Measurements from ENCODE around the gene SFXN4. TPM values are rescaled to one million over a fixed set of nuclear protein-coding genes. Genes with fewer than 3 reads are reported as not detected.
"Not testable (repeated sequence)": the region's sequence is repeated elsewhere in the genome, so short reads cannot be mapped to it uniquely, and the experiment has no call there.

The SFXN4 gene
- total RNA-seq, 2 donors from 2014 or later, result 20.4 to 38.7 TPM

- H3K9me3 Mint-ChIP-seq, result no peaks in the 10 kb centered on the region
- H3K36me3 Mint-ChIP-seq (ENCODE audit: low read depth), result peaks cover 95% of the 10 kb centered on the region
- no peak overlapping the region for H3K27ac Mint-ChIP-seq
These were observed 8.6 kb upstream of the SFXN4 start for GRCh38 chr10:119174109-119174508.

GRCh38 chr10:119167041-119167440 lies 1.5 kb upstream of the SFXN4 start:
- peaks cover 78% of the 10 kb centered on the region for H3K36me3 Mint-ChIP-seq (ENCODE audit: low read depth)

More at GRCh38 chr10:119174109-119174508, 8.6 kb upstream of the SFXN4 start:
- no peak for ATAC-seq (replicated peaks)
- Mint-ChIP-seq H3K4me1 (peaks cover 34% of the 10 kb centered on the region), H3K4me3 (no peak overlapping the region), H3K27me3 (no peaks in the 10 kb centered on the region)

GRCh38 chr10:119166564-119166963 lies 1.1 kb upstream of the SFXN4 start:
- Mint-ChIP-seq H3K4me3 (peak overlapping the region; percentile 86), H3K36me3 (ENCODE audit: low read depth) (peaks cover 78% of the 10 kb centered on the region), H3K4me1 (peaks cover 30% of the 10 kb centered on the region), H3K9me3 (no peaks in the 10 kb centered on the region), H3K27me3 (no peaks in the 10 kb centered on the region), H3K27ac (peak overlapping the region; percentile 91)
- no peak for ATAC-seq (replicated peaks)

More at GRCh38 chr10:119167041-119167440, 1.5 kb upstream of the SFXN4 start:
- no peaks in the 10 kb centered on the region for H3K27me3 Mint-ChIP-seq
- H3K4me3 Mint-ChIP-seq, result peak overlapping the region; percentile 86
- no peaks in the 10 kb centered on the region for H3K9me3 Mint-ChIP-seq
- no peak for ATAC-seq (replicated peaks)
- H3K4me1 Mint-ChIP-seq, result peaks cover 27% of the 10 kb centered on the region
- peak overlapping the region; percentile 91 for H3K27ac Mint-ChIP-seq

- Mint-ChIP-seq H3K36me3 (ENCODE audit: low read depth) (peaks cover 78% of the 10 kb centered on the region), H3K9me3 (no peaks in the 10 kb centered on the region), H3K27ac (peak overlapping the region; percentile 91), H3K4me1 (peaks cover 30% of the 10 kb centered on the region), H3K4me3 (peak overlapping the region; percentile 86), H3K27me3 (no peaks in the 10 kb centered on the region)
- ATAC-seq (replicated peaks), result no peak
These were observed 595 bp upstream of the SFXN4 start for GRCh38 chr10:119166118-119166500.

- Mint-ChIP-seq H3K27ac (peak overlapping the region; percentile 45), H3K27me3 (no peaks in the 10 kb centered on the region), H3K9me3 (no peaks in the 10 kb centered on the region), H3K4me1 (peaks cover 24% of the 10 kb centered on the region), H3K4me3 (peak overlapping the region; percentile 21), H3K36me3 (ENCODE audit: low read depth) (peaks cover 75% of the 10 kb centered on the region)
- ATAC-seq (replicated peaks), result no peak
These were observed 2.9 kb downstream of the SFXN4 start for GRCh38 chr10:119162452-119163092.

GRCh38 chr10:119161680-119162451 lies 3.6 kb downstream of the SFXN4 start:
- H3K4me3 Mint-ChIP-seq, result peak overlapping the region; percentile 21
- peak overlapping the region; percentile 45 for H3K27ac Mint-ChIP-seq
- no peak for ATAC-seq (replicated peaks)
- no peaks in the 10 kb centered on the region for H3K27me3 Mint-ChIP-seq
- H3K4me1 Mint-ChIP-seq, result peaks cover 19% of the 10 kb centered on the region
- H3K9me3 Mint-ChIP-seq, result no peaks in the 10 kb centered on the region
- peaks cover 75% of the 10 kb centered on the region for H3K36me3 Mint-ChIP-seq (ENCODE audit: low read depth)

GRCh38 chr10:119159332-119159731 lies 6.2 kb downstream of the SFXN4 start:
- no peak for ATAC-seq (replicated peaks)
- Mint-ChIP-seq H3K4me1 (peaks cover 11% of the 10 kb centered on the region), H3K36me3 (ENCODE audit: low read depth) (peaks cover 97% of the 10 kb centered on the region), H3K27ac (no peak overlapping the region), H3K9me3 (no peaks in the 10 kb centered on the region), H3K27me3 (no peaks in the 10 kb centered on the region), H3K4me3 (no peak overlapping the region)

- no peak overlapping the region for H3K27ac Mint-ChIP-seq
- H3K4me3 Mint-ChIP-seq, result no peak overlapping the region
- no peak for ATAC-seq (replicated peaks)
- no peaks in the 10 kb centered on the region for H3K4me1 Mint-ChIP-seq
- H3K9me3 Mint-ChIP-seq, result no peaks in the 10 kb centered on the region
- H3K27me3 Mint-ChIP-seq, result no peaks in the 10 kb centered on the region
- H3K36me3 Mint-ChIP-seq (ENCODE audit: low read depth), result peaks cover 99% of the 10 kb centered on the region
These were observed 11.9 kb downstream of the SFXN4 start for GRCh38 chr10:119153661-119154060.

GRCh38 chr10:119153041-119153440 lies 12.5 kb downstream of the SFXN4 start:
- no peak for ATAC-seq (replicated peaks)
- no peaks in the 10 kb centered on the region for H3K27me3 Mint-ChIP-seq
- H3K4me3 Mint-ChIP-seq, result no peak overlapping the region
- H3K4me1 Mint-ChIP-seq, result no peaks in the 10 kb centered on the region
- H3K27ac Mint-ChIP-seq, result no peak overlapping the region
- H3K36me3 Mint-ChIP-seq (ENCODE audit: low read depth), result peaks cover 98% of the 10 kb centered on the region
- no peaks in the 10 kb centered on the region for H3K9me3 Mint-ChIP-seq

- not testable (repeated sequence) for H3K9me3 Mint-ChIP-seq; H3K27ac Mint-ChIP-seq; H3K4me3 Mint-ChIP-seq; H3K4me1 Mint-ChIP-seq; ATAC-seq (replicated peaks); H3K27me3 Mint-ChIP-seq
- H3K36me3 Mint-ChIP-seq (ENCODE audit: low read depth), result peaks cover 98% of the 10 kb centered on the region
These were observed 13.9 kb downstream of the SFXN4 start for GRCh38 chr10:119151601-119152000.

- no peak for ATAC-seq (replicated peaks)
- no peaks in the 10 kb centered on the region for H3K27me3 Mint-ChIP-seq
- no peak overlapping the region for H3K4me3 Mint-ChIP-seq
- H3K27ac Mint-ChIP-seq, result no peak overlapping the region
- H3K36me3 Mint-ChIP-seq (ENCODE audit: low read depth), result peaks cover 88% of the 10 kb centered on the region
- no peaks in the 10 kb centered on the region for H3K4me1 Mint-ChIP-seq
- H3K9me3 Mint-ChIP-seq, result no peaks in the 10 kb centered on the region
These were observed 15.8 kb downstream of the SFXN4 start for GRCh38 chr10:119149729-119150128.

GRCh38 chr10:119149157-119149556 lies 16.4 kb downstream of the SFXN4 start:
- no peak overlapping the region for H3K4me3 Mint-ChIP-seq
- no peak for ATAC-seq (replicated peaks)

GRCh38 chr10:119143657-119144056 lies 21.9 kb downstream of the SFXN4 start:
- Mint-ChIP-seq H3K4me3 (no peak overlapping the region), H3K27me3 (no peaks in the 10 kb centered on the region), H3K36me3 (ENCODE audit: low read depth) (peaks cover 71% of the 10 kb centered on the region), H3K27ac (no peak overlapping the region), H3K9me3 (no peaks in the 10 kb centered on the region), H3K4me1 (peaks cover 6% of the 10 kb centered on the region)
- ATAC-seq (replicated peaks), result no peak

More at GRCh38 chr10:119149157-119149556, 16.4 kb downstream of the SFXN4 start:
- Mint-ChIP-seq H3K27ac (no peak overlapping the region), H3K36me3 (ENCODE audit: low read depth) (peaks cover 83% of the 10 kb centered on the region), H3K27me3 (no peaks in the 10 kb centered on the region), H3K9me3 (no peaks in the 10 kb centered on the region), H3K4me1 (no peaks in the 10 kb centered on the region)

GRCh38 chr10:119140603-119141245 lies 24.8 kb downstream of the SFXN4 start:
- ATAC-seq (replicated peaks), result no peak
- H3K36me3 Mint-ChIP-seq (ENCODE audit: low read depth), result peaks cover 50% of the 10 kb centered on the region
- H3K9me3 Mint-ChIP-seq, result no peaks in the 10 kb centered on the region
- peaks cover 6% of the 10 kb centered on the region for H3K4me1 Mint-ChIP-seq
- H3K27me3 Mint-ChIP-seq, result no peaks in the 10 kb centered on the region
- no peak overlapping the region for H3K27ac Mint-ChIP-seq
- no peak overlapping the region for H3K4me3 Mint-ChIP-seq

All from activated T-helper 17 cell treated with anti-CD3 and anti-CD28 coated beads, Interleukin-2, amount 50 U/mL, for 72 hours (primary cell).